Measurements from ENCODE around the gene AFAP1.

AFAP1 gene

GRCh38 chr4:7750523-7750922, 189.1 kb downstream of the AFAP1 start:
- ChIA-PET POLR2A (no interaction called here), CTCF (interaction anchor here (1.2 to 1.4 kb wide), 2 partner anchors 9 to 11 kb away, joined by 3 to 7 read pairs; no protein-coding TSS in a partner anchor)
- no peaks in the 10 kb centered on the region for H3K36me3 ChIP-seq (ENCODE audit: control insufficient read depth in 2 of 2, insufficient read depth in 1 of 2, low read length in 2 of 2)
- no peak for TF ChIP-seq ZNF639 (tag by site-specific recombination; IDR thresholded peaks at IDR 0.05)
- TF ChIP-seq ZNF146 (tag by site-specific recombination; IDR thresholded peaks at IDR 0.05), result no peak
- TF ChIP-seq SP7 (tag by site-specific recombination; IDR thresholded peaks at IDR 0.05), result no peak
- no peak for TF ChIP-seq ZNF362 (tag by site-specific recombination; IDR thresholded peaks at IDR 0.05)
- TF ChIP-seq KLF10 (tag by site-specific recombination; IDR thresholded peaks at IDR 0.05), result no peak
- no peak for TF ChIP-seq KLF9 (tag by site-specific recombination; IDR thresholded peaks at IDR 0.05; ENCODE audit: low read depth)
- no peak for TF ChIP-seq MZF1 (tag by site-specific recombination; IDR thresholded peaks at IDR 0.05; ENCODE audit: borderline replicate concordance)
- no peak for TF ChIP-seq MYNN (tag by site-specific recombination; IDR thresholded peaks at IDR 0.05; ENCODE audit: borderline replicate concordance)
- TF ChIP-seq REST (tag by site-specific recombination; IDR thresholded peaks at IDR 0.05), result no peak
- TF ChIP-seq BCL11B (tag by site-specific recombination; IDR thresholded peaks at IDR 0.05; ENCODE audit: low read depth), result no peak
- H3K9me3 ChIP-seq (ENCODE audit: control insufficient read depth, insufficient read depth, low read depth, low read length), result no peaks in the 10 kb centered on the region
- H3K4me3 ChIP-seq (ENCODE audit: low read depth, low read length), result no peak overlapping the region
- no peak overlapping the region for H3K27ac ChIP-seq (ENCODE audit: extremely low read depth, low read depth, low read length)
- H3K4me1 ChIP-seq (ENCODE audit: control insufficient read depth, insufficient read depth, low read length), result no peaks in the 10 kb centered on the region

- no peaks in the 10 kb centered on the region for H3K9me3 ChIP-seq (ENCODE audit: control insufficient read depth, insufficient read depth, low read depth, low read length)
- H3K4me1 ChIP-seq (ENCODE audit: control insufficient read depth, insufficient read depth, low read length), result no peaks in the 10 kb centered on the region
- no peaks in the 10 kb centered on the region for H3K36me3 ChIP-seq (ENCODE audit: control insufficient read depth in 2 of 2, insufficient read depth in 1 of 2, low read length in 2 of 2)
- no peak overlapping the region for H3K4me3 ChIP-seq (ENCODE audit: low read depth, low read length)
- H3K27ac ChIP-seq (ENCODE audit: extremely low read depth, low read depth, low read length), result no peak overlapping the region
- POLR2A ChIA-PET, result no interaction called here
- CTCF ChIA-PET, result no interaction called here
- TF ChIP-seq ZNF692 (tag by site-specific recombination; IDR thresholded peaks at IDR 0.05) (no peak), GLIS2 (tag by site-specific recombination; IDR thresholded peaks at IDR 0.05) (no peak), TSHZ1 (tag by site-specific recombination; IDR thresholded peaks at IDR 0.05; ENCODE audit: borderline replicate concordance) (no peak), ZNF843 (tag by site-specific recombination; IDR thresholded peaks at IDR 0.05) (no peak), ZNF311 (tag by site-specific recombination; IDR thresholded peaks at IDR 0.05; ENCODE audit: borderline replicate concordance) (no peak), PRDM10 (tag by site-specific recombination; IDR thresholded peaks at IDR 0.05) (no peak), ZBTB17 (tag by site-specific recombination; IDR thresholded peaks at IDR 0.05) (no peak), ZNF548 (tag by site-specific recombination; IDR thresholded peaks at IDR 0.05) (no peak)
Observed at GRCh38 chr4:7747566-7747965, 192.1 kb downstream of the AFAP1 start.
